K562 (cell line): ENCODE measurements around the gene RHOBTB3. TPM values are rescaled to one million over a fixed set of nuclear protein-coding genes. Genes with fewer than 3 reads are reported as not detected.

Source experiments
- ATAC-seq: fragments of 200-7000 bp; cut with Tn5 transposase; 3 replicates; pipeline ENCODE4 v1.9.1; 2020; ENCODE audit warnings: moderate library complexity
- BruUV-seq: library from RNA; stranded (reverse); fragments of 400-500 nt; replicated peaks from 2 replicates; lab custom pipeline; 2021; lab: Mats Ljungman, UMichigan
- CTCF ChIA-PET: fragments of 300-600 bp; formaldehyde crosslinking; extraction: SDS; loops from one replicate; lab custom pipeline; 2021; ENCODE audit warnings: low intra/inter-chr PET ratio; lab: Yijun Ruan, JAX
- POLR2A ChIA-PET: fragments of 300-600, 350-650 bp; sonication (Branson Sonifier 250); formaldehyde crosslinking; extraction: SDS; loops from one replicate; lab custom pipeline; 2021; ENCODE audit warnings: antibody characterized with exemption, inconsistent platforms; lab: Yijun Ruan, JAX
- DNase-seq, 4 experiments: peaks; one replicate each; pipeline versions ENCODE4 v3.0.0 to v3.0.0-alpha.2; 2011 to 2018; ENCODE audit warnings: low spot score in 3 of 4, mixed read lengths in 3 of 4; ENCODE audit errors: extremely low read depth in 1 of 4
- FAIRE-seq: peaks from 2 replicates; lab custom pipeline; 2011; peaks lifted over from hg19 to GRCh38; lab: Jason Lieb, UNC
- H2AFZ ChIP-seq: 2 replicates; pipeline ENCODE4 v1.6.0; 2011; ENCODE audit warnings: low read depth, low read length, control low read depth, inconsistent platforms
- H3K27ac ChIP-seq: fragments of 200-600 bp; 3 replicates; pipeline ENCODE4 v1.8.0; 2011; ENCODE audit warnings: low read depth, mild to moderate bottlenecking, control low read depth, inconsistent platforms, low read length, moderate library complexity, mixed read lengths; ENCODE audit errors: extremely low read depth
- H3K27me3 ChIP-seq, 2 experiments: fragments of 300-600 bp in 1 of 2; 2 replicates in 1 of 2; 3 replicates in 1 of 2; pipeline versions ENCODE4 v1.6.0 to v1.8.0; 2011; ENCODE audit warnings: inconsistent platforms in 2 of 2, low read length in 2 of 2, mild to moderate bottlenecking in 1 of 2, mixed read lengths in 1 of 2, moderate library complexity in 1 of 2; ENCODE audit not compliant: control insufficient read depth in 2 of 2, insufficient read depth in 2 of 2
- H3K36me3 ChIP-seq: fragments of 300-600 bp; 3 replicates; pipeline ENCODE4 v1.8.0; 2011; ENCODE audit warnings: mild to moderate bottlenecking, low read length, inconsistent platforms; ENCODE audit not compliant: control insufficient read depth, insufficient read depth
- H3K4me1 ChIP-seq, 2 experiments: fragments of 200-600 bp in 1 of 2; replicated peaks in 1 of 2; 2 replicates in 1 of 2; 3 replicates in 1 of 2; pipeline versions ENCODE4 v1.5.1 to v1.8.0; 2011; ENCODE audit warnings: inconsistent platforms in 2 of 2, low read length in 2 of 2, mild to moderate bottlenecking in 1 of 2, mixed read lengths in 1 of 2, moderate library complexity in 1 of 2; ENCODE audit not compliant: control insufficient read depth in 2 of 2, insufficient read depth in 2 of 2
- H3K4me2 ChIP-seq: 2 replicates; pipeline ENCODE4 v1.6.1; 2011; ENCODE audit warnings: low read length, control low read depth, inconsistent platforms, mixed read lengths; ENCODE audit not compliant: insufficient read depth
- H3K4me3 ChIP-seq: fragments of 200-600 bp; sonication (generic), shearing (Covaris generic); 2 replicates; pipeline ENCODE4 v1.5.1; 2016; ENCODE audit warnings: control low read depth, inconsistent platforms
- H3K79me2 ChIP-seq: fragments of 200-600 bp; 3 replicates; pipeline ENCODE4 v1.8.0; 2011; ENCODE audit warnings: low read length, inconsistent platforms; ENCODE audit not compliant: control insufficient read depth, insufficient read depth
- H3K9ac ChIP-seq, 2 experiments: 2 replicates each; pipeline versions ENCODE4 v1.6.0 to v1.6.1; 2011; ENCODE audit warnings: low read depth in 2 of 2, low read length in 2 of 2, control low read depth in 1 of 2, inconsistent platforms in 1 of 2, mild to moderate bottlenecking in 1 of 2, mixed read lengths in 1 of 2; ENCODE audit not compliant: insufficient read depth in 1 of 2
- H3K9me1 ChIP-seq: one replicate; pipeline ENCODE4 v1.6.0; 2011; ENCODE audit warnings: inconsistent platforms, mild to moderate bottlenecking, low read length, moderate library complexity; ENCODE audit not compliant: control insufficient read depth, insufficient read depth
- H3K9me3 ChIP-seq: replicated peaks from 2 replicates; pipeline ENCODE4 v1.5.1; 2011; ENCODE audit warnings: low read depth, low read length, inconsistent platforms; ENCODE audit not compliant: control insufficient read depth, insufficient read depth
- H4K20me1 ChIP-seq: replicated peaks from 2 replicates; pipeline ENCODE4 v1.6.1; 2011; ENCODE audit warnings: low read length, inconsistent platforms, mixed read lengths; ENCODE audit not compliant: control insufficient read depth, insufficient read depth
- RREB1 ChIP-seq: fragments of 250-450 bp; sonication (Bioruptor Pico); IDR thresholded peaks from 2 replicates; pipeline ENCODE4 v1.4.0; 2020
- SMAD4 ChIP-seq: fragments of 250-450 bp; sonication (Bioruptor Pico); conservative IDR thresholded peaks from 2 replicates; pipeline ENCODE4 v1.8.0; 2021; ENCODE audit warnings: inconsistent platforms, mild to moderate bottlenecking, moderate library complexity
- SRSF7 ChIP-seq: fragments of 200-400 bp; formaldehyde crosslinking; optimal IDR thresholded peaks from 2 replicates; pipeline ENCODE3; 2017; ENCODE audit warnings: mild to moderate bottlenecking, low read depth, low read length
- ZNF197 ChIP-seq: fragments of 200-800 bp; sonication (Bioruptor generic); IDR thresholded peaks from 2 replicates; pipeline ENCODE4 v1.6.1; 2016; ENCODE audit warnings: low read depth, missing genetic modification characterization, missing compliant biosample characterization
- ZNF586 ChIP-seq: fragments of 450-650 bp; formaldehyde crosslinking; conservative IDR thresholded peaks from 2 replicates; pipeline ENCODE4 v1.4.0; 2020; ENCODE audit warnings: mild to moderate bottlenecking, moderate library complexity
- WGBS: fragments of 100-300 bp; shearing (Covaris generic); methylation state at CpG from one replicate; pipeline ENCODE4 v1.1.6; 2016; ENCODE audit warnings: low coverage, mixed read lengths; ENCODE audit not compliant: insufficient coverage; ENCODE audit errors: missing lambda C conversion rate; 5-methylcytosine and 5-hydroxymethylcytosine counted together
- in situ Hi-C: fragments of 300-500 bp; cut with MboI; formaldehyde crosslinking; loops from 4 replicates; pipeline ENCODE4 v1.15.0; 2018; ENCODE audit warnings: inconsistent platforms, mixed read lengths
- intact Hi-C: fragments of 100-400 bp; cut with micrococcal nuclease; formaldehyde crosslinking; loops from 2 replicates; pipeline ENCODE4 v1.14.2; 2022
- polyA plus RNA-seq, 8 experiments: library from polyadenylated mRNA; depleted of rRNA in 4 of 8; stranded (reverse) in 5 of 8; unstranded in 3 of 8; fragments of >200 nt; fragmentation: Nextera tagmentation in 2 of 8; fragmentation: Illumina TruSeq in 1 of 8; extraction: Ambion mirVana in 2 of 8; extraction: Trizol in 1 of 8; gene quantifications; 2 replicates each; pipeline versions ENCODE4 v1.2.1 to v1.2.3, GENCODE V29; 2011 to 2014; ENCODE audit warnings: inconsistent platforms in 1 of 8, missing spikeins in 1 of 8
- total RNA-seq, 7 experiments: library from RNA; depleted of rRNA in 6 of 7; stranded (reverse); fragments of >200 nt in 6 of 7; fragmentation: Illumina TruSeq in 2 of 7; extraction: Trizol in 2 of 7; gene quantifications; 2 replicates each; pipeline versions ENCODE4 v1.2.1 to v1.2.3, GENCODE V29; 2011 to 2021; ENCODE audit warnings: low replicate concordance in 1 of 7
- TF ChIP-seq, protein P1 (sequence below): IDR thresholded peaks from 2 replicates; pipeline ENCODE4 v1.6.1; 2011; ENCODE audit not compliant: insufficient read length; ENCODE audit errors: extremely low read depth

The RHOBTB3 gene
- total and polyA plus RNA-seq, 9 of the 15 experiments (the other 6 are each of a cell fraction or from before 2014, with no cell fraction given) = 39.7 to 143 (median 115) TPM

- in situ Hi-C loops (no loop called here), intact Hi-C loops (no loop called here)
- Histone ChIP-seq H3K9me3 (no peaks in the 10 kb centered on the region), H3K27me3 (no peaks in the 10 kb centered on the region), H3K9ac (peak overlapping the region; percentile 34 to 70; a peak in 2 of 4 replicates), H2AFZ (peak overlapping the region; percentile 93), H3K9me1 (no peaks in the 10 kb centered on the region), H3K4me1 (peaks cover 13 to 37% of the 10 kb centered on the region in 2 experiments), H3K36me3 (no peaks in the 10 kb centered on the region; the same call in 2 of the 3 replicates), H3K4me2 (peak overlapping the region; percentile 55), H3K27ac (peak overlapping the region; percentile 38; the same call in 2 of the 3 replicates), H3K79me2 (peaks cover 12% of the 10 kb centered on the region; the same call in 1 of the 3 replicates), H3K4me3 (no peak overlapping the region), H4K20me1 (no peaks in the 10 kb centered on the region)
- FAIRE-seq (no peak), DNase-seq (no peak), ATAC-seq (no peak)
- CTCF ChIA-PET = no interaction called here
- POLR2A ChIA-PET = interaction anchor here (0.6 to 4.9 kb wide), 8 partner anchors 10 to 33 kb away, joined by 3 to 50 read pairs (median 4); partner anchors contain the start of gene RHOBTB3
- TF ChIP-seq SRSF7 (no peak), ZNF197 (0 out of 2 replicates have a peak, but pooled peaks have one; percentile 54)
- no TSS peak for BruUV-seq
- 60% methylated on average over 7 of the region's 7 CpGs for WGBS
Observed at GRCh38 chr5:95708876-95709275, 22.3 kb upstream of the RHOBTB3 start.

DNA sequence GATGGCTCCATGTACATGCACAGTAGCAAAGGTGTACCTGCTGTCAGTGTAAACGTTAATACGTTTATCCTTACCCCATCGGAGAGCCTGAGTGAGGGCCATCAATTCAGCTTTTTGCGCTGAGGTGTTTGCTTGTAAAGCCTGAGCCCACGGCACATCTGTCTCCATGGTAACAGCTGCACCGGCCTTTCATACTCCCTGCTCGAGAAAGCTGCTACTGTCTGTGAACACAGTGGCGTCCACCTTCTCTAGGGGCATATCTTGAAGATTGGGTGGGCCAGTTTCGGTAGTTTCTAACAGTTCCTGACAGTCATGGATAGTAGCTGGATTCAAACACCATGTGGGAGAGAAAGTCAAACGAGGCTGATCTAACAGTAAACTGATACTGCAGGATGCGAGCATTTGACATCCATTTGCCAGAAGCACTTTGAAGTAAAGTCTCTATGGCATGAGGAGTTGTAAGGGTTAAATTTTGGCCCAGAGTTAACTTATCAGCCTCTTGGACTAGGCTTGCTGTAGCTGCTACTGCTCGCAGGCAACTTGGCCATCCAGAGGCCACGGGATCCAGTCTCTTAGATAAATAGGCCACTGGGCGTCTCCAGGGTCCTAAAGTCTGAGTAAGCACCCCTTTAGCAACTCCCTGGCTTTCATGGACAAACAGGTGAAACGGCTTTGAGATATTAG lies 21.0 kb upstream of the RHOBTB3 start:
- peak overlapping the region; percentile 87 for H3K4me2 ChIP-seq
- peak; percentile 60; the same call in 1 of the 2 replicates for TF ChIP-seq RREB1 (CRISPR knock-in tag)
- peak; percentile 54; the same call in 1 of the 2 replicates for TF ChIP-seq SMAD4 (CRISPR knock-in tag)
- TF ChIP-seq, protein P1, sequence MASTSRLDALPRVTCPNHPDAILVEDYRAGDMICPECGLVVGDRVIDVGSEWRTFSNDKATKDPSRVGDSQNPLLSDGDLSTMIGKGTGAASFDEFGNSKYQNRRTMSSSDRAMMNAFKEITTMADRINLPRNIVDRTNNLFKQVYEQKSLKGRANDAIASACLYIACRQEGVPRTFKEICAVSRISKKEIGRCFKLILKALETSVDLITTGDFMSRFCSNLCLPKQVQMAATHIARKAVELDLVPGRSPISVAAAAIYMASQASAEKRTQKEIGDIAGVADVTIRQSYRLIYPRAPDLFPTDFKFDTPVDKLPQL = no peak
- no peak; the same call in 1 of the 2 replicates for TF ChIP-seq ZNF586 (CRISPR knock-in tag)

More for the DNA sequence above, 21.0 kb upstream of the RHOBTB3 start:
- FAIRE-seq (peak; percentile 82), DNase-seq (peak in 3 of 4 experiments; percentile 33 to 94 (median 57)), ATAC-seq (peak; percentile 55)
- ChIA-PET CTCF (no interaction called here), POLR2A (interaction anchor here (0.7 to 4.9 kb wide), 11 partner anchors 9 to 43 kb away, joined by 3 to 50 read pairs (median 4); partner anchors contain the start of gene RHOBTB3)
- Histone ChIP-seq H3K27me3 (no peaks in the 10 kb centered on the region), H3K27ac (peak overlapping the region; percentile 99), H3K36me3 (no peaks in the 10 kb centered on the region; the same call in 2 of the 3 replicates), H3K9me1 (no peaks in the 10 kb centered on the region), H2AFZ (peak overlapping the region; percentile 70), H3K9ac (peak overlapping the region; percentile 67 to 94; a peak in 3 of 4 replicates), H3K4me3 (peak overlapping the region; percentile 51), H3K4me1 (peaks cover 17 to 43% of the 10 kb centered on the region in 2 experiments), H3K9me3 (no peaks in the 10 kb centered on the region), H3K79me2 (peaks cover 16% of the 10 kb centered on the region; the same call in 2 of the 3 replicates), H4K20me1 (no peaks in the 10 kb centered on the region)
- intact Hi-C loops (loop anchor here (2.0 to 10.0 kb wide), 3 partner anchors 45 to 1225 kb away; partner anchors contain the start of genes LNPEP and RFESD), in situ Hi-C loops (no loop called here)
- 13% methylated on average over 15 of the region's 15 CpGs for WGBS
- BruUV-seq = no TSS peak
